Testis (tissue), 2 donors: ENCODE measurements around the gene SLC25A33.

ENCODE experiments used
- POLR2A ChIP-seq: fragments of 450-650 bp; IDR thresholded peaks from one replicate; pipeline ENCODE4 v1.6.1; 2017; ENCODE audit warnings: antibody characterized with exemption, mild to moderate bottlenecking, moderate library complexity
- TF ChIP-seq, protein P1 (sequence below), 3 experiments: fragments of 450-650 bp in 2 of 3; fragments of 200-600 bp in 1 of 3; sonication (generic) in 1 of 3; IDR thresholded peaks; one replicate each; pipeline ENCODE4 v1.5.1; 2016 to 2019; ENCODE audit warnings: antibody characterized with exemption in 3 of 3, mild to moderate bottlenecking in 2 of 3, moderate library complexity in 1 of 3

DNA sequence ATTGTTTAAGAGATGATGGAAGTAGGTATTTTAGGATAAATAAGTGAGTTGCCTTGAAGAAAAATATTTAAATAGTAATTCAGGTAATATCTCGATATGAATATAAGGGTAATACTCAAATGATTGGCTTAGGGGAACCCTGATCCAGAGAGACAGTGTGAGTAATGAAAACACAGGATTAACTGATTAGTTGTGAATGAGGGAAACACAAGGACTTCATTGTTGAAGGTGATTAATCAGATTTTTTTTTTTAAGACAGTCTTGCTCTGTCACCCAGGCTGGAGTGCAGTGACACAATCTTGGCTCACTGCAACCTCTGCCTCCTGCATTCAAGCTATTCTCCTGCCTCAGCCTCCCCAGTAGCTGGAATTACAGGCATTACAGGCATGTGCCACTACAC, 12.7 kb downstream of the SLC25A33 start:
- TF ChIP-seq POLR2A = no peak
- TF ChIP-seq, protein P1, sequence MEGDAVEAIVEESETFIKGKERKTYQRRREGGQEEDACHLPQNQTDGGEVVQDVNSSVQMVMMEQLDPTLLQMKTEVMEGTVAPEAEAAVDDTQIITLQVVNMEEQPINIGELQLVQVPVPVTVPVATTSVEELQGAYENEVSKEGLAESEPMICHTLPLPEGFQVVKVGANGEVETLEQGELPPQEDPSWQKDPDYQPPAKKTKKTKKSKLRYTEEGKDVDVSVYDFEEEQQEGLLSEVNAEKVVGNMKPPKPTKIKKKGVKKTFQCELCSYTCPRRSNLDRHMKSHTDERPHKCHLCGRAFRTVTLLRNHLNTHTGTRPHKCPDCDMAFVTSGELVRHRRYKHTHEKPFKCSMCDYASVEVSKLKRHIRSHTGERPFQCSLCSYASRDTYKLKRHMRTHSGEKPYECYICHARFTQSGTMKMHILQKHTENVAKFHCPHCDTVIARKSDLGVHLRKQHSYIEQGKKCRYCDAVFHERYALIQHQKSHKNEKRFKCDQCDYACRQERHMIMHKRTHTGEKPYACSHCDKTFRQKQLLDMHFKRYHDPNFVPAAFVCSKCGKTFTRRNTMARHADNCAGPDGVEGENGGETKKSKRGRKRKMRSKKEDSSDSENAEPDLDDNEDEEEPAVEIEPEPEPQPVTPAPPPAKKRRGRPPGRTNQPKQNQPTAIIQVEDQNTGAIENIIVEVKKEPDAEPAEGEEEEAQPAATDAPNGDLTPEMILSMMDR (IDR thresholded peaks at IDR 0.05) = no peak
